ENCODE results near the gene ADA.

ADA gene

GRCh38 chr20:44573501-44573869 is 78.0 kb downstream of the ADA start:
- DNase-seq = no peak

GRCh38 chr20:44572551-44573500 is 78.7 kb downstream of the ADA start:
- peak; percentile 97 for DNase-seq

- DNase-seq = peak; percentile 83
These were observed 80.0 kb downstream of the ADA start for GRCh38 chr20:44571362-44571988.

- no peak for DNase-seq
These were observed 81.1 kb downstream of the ADA start for GRCh38 chr20:44570367-44570766.

All from fibroblast of skin of right biceps (primary cell).